K562 (cell line): Measurements from ENCODE around the gene HDAC9. TPM values are rescaled to one million over a fixed set of nuclear protein-coding genes. Genes with fewer than 3 reads are reported as not detected.

Experiments
- ATAC-seq: fragments of 200-7000 bp; cut with Tn5 transposase; 3 replicates; pipeline ENCODE4 v1.9.1; 2020; ENCODE audit warnings: moderate library complexity
- BruUV-seq: library from RNA; stranded (reverse); fragments of 400-500 nt; replicated peaks from 2 replicates; lab custom pipeline; 2021; lab: Mats Ljungman, UMichigan
- CTCF ChIA-PET: fragments of 300-600 bp; formaldehyde crosslinking; extraction: SDS; loops from one replicate; lab custom pipeline; 2021; ENCODE audit warnings: low intra/inter-chr PET ratio; lab: Yijun Ruan, JAX
- POLR2A ChIA-PET: fragments of 300-600, 350-650 bp; sonication (Branson Sonifier 250); formaldehyde crosslinking; extraction: SDS; loops from one replicate; lab custom pipeline; 2021; ENCODE audit warnings: antibody characterized with exemption, inconsistent platforms; lab: Yijun Ruan, JAX
- DNase-seq, 4 experiments: peaks; one replicate each; pipeline versions ENCODE4 v3.0.0 to v3.0.0-alpha.2; 2011 to 2018; ENCODE audit warnings: low spot score in 3 of 4, mixed read lengths in 3 of 4; ENCODE audit errors: extremely low read depth in 1 of 4
- FAIRE-seq: peaks from 2 replicates; lab custom pipeline; 2011; peaks lifted over from hg19 to GRCh38; lab: Jason Lieb, UNC
- H2AFZ ChIP-seq: 2 replicates; pipeline ENCODE4 v1.6.0; 2011; ENCODE audit warnings: low read depth, low read length, control low read depth, inconsistent platforms
- H3K27ac ChIP-seq: fragments of 200-600 bp; 3 replicates; pipeline ENCODE4 v1.8.0; 2011; ENCODE audit warnings: low read depth, mild to moderate bottlenecking, control low read depth, inconsistent platforms, low read length, moderate library complexity, mixed read lengths; ENCODE audit errors: extremely low read depth
- H3K27me3 ChIP-seq, 2 experiments: fragments of 300-600 bp in 1 of 2; 2 replicates in 1 of 2; 3 replicates in 1 of 2; pipeline versions ENCODE4 v1.6.0 to v1.8.0; 2011; ENCODE audit warnings: inconsistent platforms in 2 of 2, low read length in 2 of 2, mild to moderate bottlenecking in 1 of 2, mixed read lengths in 1 of 2, moderate library complexity in 1 of 2; ENCODE audit not compliant: control insufficient read depth in 2 of 2, insufficient read depth in 2 of 2
- H3K36me3 ChIP-seq: fragments of 300-600 bp; 3 replicates; pipeline ENCODE4 v1.8.0; 2011; ENCODE audit warnings: mild to moderate bottlenecking, low read length, inconsistent platforms; ENCODE audit not compliant: control insufficient read depth, insufficient read depth
- H3K4me1 ChIP-seq, 2 experiments: fragments of 200-600 bp in 1 of 2; replicated peaks in 1 of 2; 2 replicates in 1 of 2; 3 replicates in 1 of 2; pipeline versions ENCODE4 v1.5.1 to v1.8.0; 2011; ENCODE audit warnings: inconsistent platforms in 2 of 2, low read length in 2 of 2, mild to moderate bottlenecking in 1 of 2, mixed read lengths in 1 of 2, moderate library complexity in 1 of 2; ENCODE audit not compliant: control insufficient read depth in 2 of 2, insufficient read depth in 2 of 2
- H3K4me2 ChIP-seq: 2 replicates; pipeline ENCODE4 v1.6.1; 2011; ENCODE audit warnings: low read length, control low read depth, inconsistent platforms, mixed read lengths; ENCODE audit not compliant: insufficient read depth
- H3K4me3 ChIP-seq: fragments of 200-600 bp; sonication (generic), shearing (Covaris generic); 2 replicates; pipeline ENCODE4 v1.5.1; 2016; ENCODE audit warnings: control low read depth, inconsistent platforms
- H3K79me2 ChIP-seq: fragments of 200-600 bp; 3 replicates; pipeline ENCODE4 v1.8.0; 2011; ENCODE audit warnings: low read length, inconsistent platforms; ENCODE audit not compliant: control insufficient read depth, insufficient read depth
- H3K9ac ChIP-seq, 2 experiments: 2 replicates each; pipeline versions ENCODE4 v1.6.0 to v1.6.1; 2011; ENCODE audit warnings: low read depth in 2 of 2, low read length in 2 of 2, control low read depth in 1 of 2, inconsistent platforms in 1 of 2, mild to moderate bottlenecking in 1 of 2, mixed read lengths in 1 of 2; ENCODE audit not compliant: insufficient read depth in 1 of 2
- H3K9me1 ChIP-seq: one replicate; pipeline ENCODE4 v1.6.0; 2011; ENCODE audit warnings: inconsistent platforms, mild to moderate bottlenecking, low read length, moderate library complexity; ENCODE audit not compliant: control insufficient read depth, insufficient read depth
- H3K9me3 ChIP-seq: replicated peaks from 2 replicates; pipeline ENCODE4 v1.5.1; 2011; ENCODE audit warnings: low read depth, low read length, inconsistent platforms; ENCODE audit not compliant: control insufficient read depth, insufficient read depth
- H4K20me1 ChIP-seq: replicated peaks from 2 replicates; pipeline ENCODE4 v1.6.1; 2011; ENCODE audit warnings: low read length, inconsistent platforms, mixed read lengths; ENCODE audit not compliant: control insufficient read depth, insufficient read depth
- FOXA3 ChIP-seq, 2 experiments: fragments of 450-650 bp in 1 of 2; sonication (generic) in 1 of 2; formaldehyde crosslinking; IDR thresholded peaks in 1 of 2; conservative IDR thresholded peaks in 1 of 2; 2 replicates each; pipeline versions ENCODE4 v1.4.0 to v1.8.0; 2020 to 2022; ENCODE audit warnings: mild to moderate bottlenecking in 2 of 2, missing genetic modification reagents in 1 of 2
- HDAC1 ChIP-seq, 2 experiments: fragments of 450-650 bp; IDR thresholded peaks; 2 replicates each; pipeline ENCODE4 v1.6.1; 2016 to 2017; ENCODE audit warnings: inconsistent platforms in 1 of 2, mild to moderate bottlenecking in 1 of 2, moderate library complexity in 1 of 2
- HNRNPK ChIP-seq: fragments of 200-400 bp; formaldehyde crosslinking; IDR thresholded peaks from one replicate; pipeline ENCODE4 v1.6.1; 2018; ENCODE audit warnings: mild to moderate bottlenecking, low read depth, low read length; ENCODE audit not compliant: poor library complexity, severe bottlenecking
- JUN ChIP-seq, 2 experiments: sonication (generic) in 1 of 2; formaldehyde crosslinking in 1 of 2; IDR thresholded peaks; 2 replicates each; pipeline versions ENCODE4 v1.6.1 to v1.8.0; 2012 to 2022; ENCODE audit warnings: borderline replicate concordance in 2 of 2, mild to moderate bottlenecking in 2 of 2, improper control_type of control experiment in 1 of 2, low read depth in 1 of 2, low read length in 1 of 2, missing genetic modification reagents in 1 of 2
- TEAD1 ChIP-seq, 2 experiments: fragments of 450-650 bp in 1 of 2; sonication (generic) in 1 of 2; formaldehyde crosslinking; IDR thresholded peaks; 2 replicates each; pipeline versions ENCODE4 v1.4.0 to v1.8.0; 2020 to 2022; ENCODE audit warnings: mild to moderate bottlenecking in 2 of 2, missing genetic modification reagents in 1 of 2
- TSC22D4 ChIP-seq: fragments of 450-650 bp; IDR thresholded peaks from 2 replicates; pipeline ENCODE4 v1.6.1; 2016; ENCODE audit warnings: missing genetic modification characterization, missing biosample characterization, control low read depth
- ZZZ3 ChIP-seq: fragments of 450-650 bp; IDR thresholded peaks from 2 replicates; pipeline ENCODE4 v1.6.1; 2016; ENCODE audit warnings: antibody characterized with exemption, mild to moderate bottlenecking, moderate library complexity
- WGBS: fragments of 100-300 bp; shearing (Covaris generic); methylation state at CpG from one replicate; pipeline ENCODE4 v1.1.6; 2016; ENCODE audit warnings: low coverage, mixed read lengths; ENCODE audit not compliant: insufficient coverage; ENCODE audit errors: missing lambda C conversion rate; 5-methylcytosine and 5-hydroxymethylcytosine counted together
- in situ Hi-C: fragments of 300-500 bp; cut with MboI; formaldehyde crosslinking; loops from 4 replicates; pipeline ENCODE4 v1.15.0; 2018; ENCODE audit warnings: inconsistent platforms, mixed read lengths
- intact Hi-C: fragments of 100-400 bp; cut with micrococcal nuclease; formaldehyde crosslinking; loops from 2 replicates; pipeline ENCODE4 v1.14.2; 2022
- polyA plus RNA-seq, 8 experiments: library from polyadenylated mRNA; depleted of rRNA in 4 of 8; stranded (reverse) in 5 of 8; unstranded in 3 of 8; fragments of >200 nt; fragmentation: Nextera tagmentation in 2 of 8; fragmentation: Illumina TruSeq in 1 of 8; extraction: Ambion mirVana in 2 of 8; extraction: Trizol in 1 of 8; gene quantifications; 2 replicates each; pipeline versions ENCODE4 v1.2.1 to v1.2.3, GENCODE V29; 2011 to 2014; ENCODE audit warnings: inconsistent platforms in 1 of 8, missing spikeins in 1 of 8
- total RNA-seq, 7 experiments: library from RNA; depleted of rRNA in 6 of 7; stranded (reverse); fragments of >200 nt in 6 of 7; fragmentation: Illumina TruSeq in 2 of 7; extraction: Trizol in 2 of 7; gene quantifications; 2 replicates each; pipeline versions ENCODE4 v1.2.1 to v1.2.3, GENCODE V29; 2011 to 2021; ENCODE audit warnings: low replicate concordance in 1 of 7
- TF ChIP-seq, protein P1 (sequence below): fragments of 250-450 bp; sonication (Bioruptor Pico); IDR thresholded peaks from 2 replicates; pipeline ENCODE4 v1.5.0; 2021; ENCODE audit warnings: mild to moderate bottlenecking, borderline replicate concordance

Gene HDAC9
- total and polyA plus RNA-seq, 9 of the 15 experiments (the other 6 are each of a cell fraction or from before 2014, with no cell fraction given), result 0.08 to 0.91 (median 0.33) TPM

DNA sequence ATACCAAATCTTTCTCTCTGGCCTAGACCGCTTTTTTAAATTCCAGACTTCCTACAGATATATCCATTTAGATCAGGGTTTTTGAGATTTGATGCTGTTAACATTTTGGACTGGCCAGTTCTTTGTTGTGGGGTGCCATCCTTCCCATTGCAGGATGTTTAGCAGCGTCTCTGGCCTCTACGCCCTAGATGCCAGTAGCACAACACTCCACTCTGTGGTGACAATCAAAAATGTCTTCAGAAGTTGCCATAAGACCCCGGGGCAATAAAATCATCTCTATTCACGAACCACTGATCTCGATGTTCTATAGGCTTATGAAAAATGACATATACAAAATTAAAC is 46.3 kb downstream of the HDAC9 start:
- CTCF ChIA-PET, result no interaction called here
- Histone ChIP-seq H3K36me3 (no peaks in the 10 kb centered on the region), H2AFZ (no peak overlapping the region), H4K20me1 (no peaks in the 10 kb centered on the region), H3K27ac (no peak overlapping the region), H3K79me2 (no peaks in the 10 kb centered on the region), H3K4me2 (no peak overlapping the region), H3K9me1 (no peaks in the 10 kb centered on the region), H3K4me3 (no peak overlapping the region), H3K9me3 (no peaks in the 10 kb centered on the region), H3K4me1 (no peaks in the 10 kb centered on the region), H3K27me3 (no peaks in the 10 kb centered on the region), H3K9ac (no peak overlapping the region)
- DNase-seq (no peak), ATAC-seq (no peak), FAIRE-seq (no peak)
- no TSS peak for BruUV-seq
- POLR2A ChIA-PET, result no interaction called here
- no peak for TF ChIP-seq HNRNPK
- no peak for TF ChIP-seq TSC22D4 (tag)
- TF ChIP-seq TEAD1 (CRISPR knock-in tag; IDR thresholded peaks at IDR 0.05), result no peak
- no peak for TF ChIP-seq ZZZ3
- TF ChIP-seq, protein P1, sequence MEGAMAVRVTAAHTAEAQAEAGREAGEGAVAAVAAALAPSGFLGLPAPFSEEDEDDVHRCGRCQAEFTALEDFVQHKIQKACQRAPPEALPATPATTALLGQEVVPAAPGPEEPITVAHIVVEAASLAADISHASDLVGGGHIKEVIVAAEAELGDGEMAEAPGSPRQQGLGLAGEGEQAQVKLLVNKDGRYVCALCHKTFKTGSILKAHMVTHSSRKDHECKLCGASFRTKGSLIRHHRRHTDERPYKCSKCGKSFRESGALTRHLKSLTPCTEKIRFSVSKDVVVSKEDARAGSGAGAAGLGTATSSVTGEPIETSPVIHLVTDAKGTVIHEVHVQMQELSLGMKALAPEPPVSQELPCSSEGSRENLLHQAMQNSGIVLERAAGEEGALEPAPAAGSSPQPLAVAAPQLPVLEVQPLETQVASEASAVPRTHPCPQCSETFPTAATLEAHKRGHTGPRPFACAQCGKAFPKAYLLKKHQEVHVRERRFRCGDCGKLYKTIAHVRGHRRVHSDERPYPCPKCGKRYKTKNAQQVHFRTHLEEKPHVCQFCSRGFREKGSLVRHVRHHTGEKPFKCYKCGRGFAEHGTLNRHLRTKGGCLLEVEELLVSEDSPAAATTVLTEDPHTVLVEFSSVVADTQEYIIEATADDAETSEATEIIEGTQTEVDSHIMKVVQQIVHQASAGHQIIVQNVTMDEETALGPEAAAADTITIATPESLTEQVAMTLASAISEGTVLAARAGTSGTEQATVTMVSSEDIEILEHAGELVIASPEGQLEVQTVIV (CRISPR knock-in tag), result no peak
- no peak for TF ChIP-seq JUN (IDR thresholded peaks at IDR 0.05; ENCODE audit: borderline replicate concordance, low read depth, low read length)
- TF ChIP-seq JUN (CRISPR knock-in tag; IDR thresholded peaks at IDR 0.05; ENCODE audit: borderline replicate concordance), result no peak
- TF ChIP-seq HDAC1 (IDR thresholded peaks at IDR 0.05), result no peak
- no peak for TF ChIP-seq FOXA3 (CRISPR knock-in tag; conservative IDR thresholded peaks at IDR 0.05 in 1 of 2, IDR thresholded peaks at IDR 0.05 in 1 of 2)
- intact Hi-C loops (no loop called here), in situ Hi-C loops (no loop called here)
- 1% methylated on average over 6 of the region's 6 CpGs for WGBS
